ENCODE data around the gene PDZK1IP1.

Gene PDZK1IP1

DNA sequence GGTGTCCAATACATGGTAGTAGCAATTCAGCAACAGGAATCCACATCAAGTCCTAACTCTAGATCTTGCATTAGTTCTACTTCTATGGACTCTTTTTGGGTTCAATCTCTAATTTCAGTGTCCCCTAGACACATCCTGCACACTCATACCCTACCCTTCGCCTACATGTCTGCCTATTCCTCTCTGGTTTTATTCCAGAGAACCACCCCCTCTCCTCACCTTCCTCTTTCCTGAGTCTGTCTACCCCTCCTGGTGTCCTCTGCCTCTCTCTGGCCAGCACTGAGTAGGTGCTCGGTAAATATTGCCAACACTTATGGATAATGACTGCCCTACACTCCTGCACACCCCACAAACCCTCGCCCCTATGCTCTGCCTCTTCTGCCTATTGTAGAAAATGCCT lies 32.6 kb upstream of the PDZK1IP1 start:
- TF ChIP-seq, protein P1, sequence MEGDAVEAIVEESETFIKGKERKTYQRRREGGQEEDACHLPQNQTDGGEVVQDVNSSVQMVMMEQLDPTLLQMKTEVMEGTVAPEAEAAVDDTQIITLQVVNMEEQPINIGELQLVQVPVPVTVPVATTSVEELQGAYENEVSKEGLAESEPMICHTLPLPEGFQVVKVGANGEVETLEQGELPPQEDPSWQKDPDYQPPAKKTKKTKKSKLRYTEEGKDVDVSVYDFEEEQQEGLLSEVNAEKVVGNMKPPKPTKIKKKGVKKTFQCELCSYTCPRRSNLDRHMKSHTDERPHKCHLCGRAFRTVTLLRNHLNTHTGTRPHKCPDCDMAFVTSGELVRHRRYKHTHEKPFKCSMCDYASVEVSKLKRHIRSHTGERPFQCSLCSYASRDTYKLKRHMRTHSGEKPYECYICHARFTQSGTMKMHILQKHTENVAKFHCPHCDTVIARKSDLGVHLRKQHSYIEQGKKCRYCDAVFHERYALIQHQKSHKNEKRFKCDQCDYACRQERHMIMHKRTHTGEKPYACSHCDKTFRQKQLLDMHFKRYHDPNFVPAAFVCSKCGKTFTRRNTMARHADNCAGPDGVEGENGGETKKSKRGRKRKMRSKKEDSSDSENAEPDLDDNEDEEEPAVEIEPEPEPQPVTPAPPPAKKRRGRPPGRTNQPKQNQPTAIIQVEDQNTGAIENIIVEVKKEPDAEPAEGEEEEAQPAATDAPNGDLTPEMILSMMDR (conservative IDR thresholded peaks at IDR 0.05; ENCODE audit: low read length), result no peak
- H3K4me3 ChIP-seq (ENCODE audit: low read length), result no peak overlapping the region
- DNase-seq (ENCODE audit: low read depth), result no peak

DNA sequence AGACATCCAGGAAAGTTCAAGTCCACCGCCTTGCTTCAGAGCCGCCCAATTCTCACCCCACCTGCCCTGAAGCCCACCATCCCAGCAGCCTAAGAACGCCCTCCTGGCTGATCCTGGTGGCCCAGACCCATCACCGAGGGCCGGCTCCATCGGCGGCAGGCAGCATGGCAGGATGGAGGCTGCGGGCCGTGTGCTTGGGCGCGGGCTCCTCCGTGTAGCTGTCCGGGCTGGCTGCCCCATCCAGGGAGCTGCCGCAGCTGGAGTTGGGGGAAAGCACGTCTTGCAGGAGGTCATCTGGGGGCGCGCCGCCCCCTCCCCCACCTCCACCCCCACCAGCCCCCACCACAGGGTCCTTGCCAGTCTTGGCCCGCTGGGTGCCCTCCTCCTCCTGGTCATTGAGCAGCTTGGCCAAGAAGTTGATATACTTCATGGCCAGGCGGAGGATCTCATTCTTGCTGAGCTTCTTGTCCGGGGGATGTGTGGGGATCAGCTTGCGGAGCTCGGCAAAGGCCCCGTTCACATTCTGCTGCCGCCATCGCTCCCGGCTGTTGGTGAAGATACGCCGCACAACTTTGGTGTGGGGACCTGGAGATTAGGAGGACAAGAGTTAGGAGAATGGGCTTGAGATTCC lies 29.9 kb upstream of the PDZK1IP1 start:
- TF ChIP-seq, protein P1 (conservative IDR thresholded peaks at IDR 0.05; ENCODE audit: low read length), result no peak

DNA sequence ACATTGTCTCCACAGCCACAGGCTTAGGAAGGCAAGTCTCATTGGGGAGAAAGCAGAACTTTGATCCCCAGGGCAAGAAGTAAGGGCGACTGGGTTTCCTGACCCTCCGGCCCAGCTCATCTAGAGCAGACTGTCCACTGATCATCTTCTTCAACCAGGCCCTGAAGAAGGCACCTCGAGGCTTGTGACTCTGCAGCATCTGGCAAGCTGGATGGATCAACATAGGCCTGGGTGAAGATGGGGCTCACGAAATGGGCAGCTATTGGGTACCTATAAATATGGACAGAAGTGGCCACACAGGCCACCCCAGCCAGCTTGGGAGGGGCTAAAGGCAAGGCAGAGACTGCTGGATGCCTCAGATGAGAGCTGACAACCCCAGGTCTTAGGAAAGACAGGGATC lies 29.2 kb upstream of the PDZK1IP1 start:
- no peak overlapping the region for H3K4me3 ChIP-seq (ENCODE audit: low read length)
- DNase-seq (ENCODE audit: low read depth), result no peak
- TF ChIP-seq, protein P1 (conservative IDR thresholded peaks at IDR 0.05; ENCODE audit: low read length), result no peak

More for the DNA sequence above, 29.9 kb upstream of the PDZK1IP1 start:
- H3K4me3 ChIP-seq (ENCODE audit: low read length), result no peak overlapping the region
- no peak for DNase-seq (ENCODE audit: low read depth)

DNA sequence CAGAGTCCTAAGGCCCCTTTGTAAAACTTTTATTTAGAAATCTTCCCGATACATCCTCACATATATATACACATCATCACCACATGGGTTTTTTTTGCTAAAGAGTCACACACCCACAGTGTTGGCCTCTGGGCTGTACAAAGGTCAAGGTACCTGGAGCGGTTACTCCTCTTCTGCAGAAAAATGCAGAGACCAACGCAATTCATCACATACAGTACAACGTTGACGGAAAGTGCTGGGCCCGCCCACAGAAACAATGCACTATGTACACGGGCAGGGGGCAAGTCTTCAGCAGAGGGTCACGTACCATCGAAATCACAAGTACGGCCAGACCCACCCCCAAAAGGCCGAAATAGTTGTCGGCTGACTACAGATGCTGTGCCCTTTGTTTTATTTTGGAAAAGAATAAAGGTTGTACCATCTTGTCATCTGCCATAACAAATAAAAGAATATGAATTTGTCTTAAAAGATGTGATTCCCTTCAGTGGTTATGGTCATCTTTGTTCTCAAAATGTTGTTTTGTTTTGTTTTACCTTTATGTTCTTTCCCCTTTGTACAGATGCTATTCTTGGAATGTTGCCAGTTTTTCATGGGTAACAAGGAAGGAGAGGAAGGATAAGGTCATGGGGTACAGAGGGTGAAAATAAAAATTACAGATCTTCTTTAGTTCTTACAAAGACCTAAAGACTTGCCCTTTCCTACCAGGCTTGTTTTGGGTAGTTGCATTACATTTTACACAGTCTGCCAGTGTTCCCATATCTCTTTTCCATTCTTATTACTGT lies 26.6 kb upstream of the PDZK1IP1 start:
- no peak for DNase-seq (ENCODE audit: low read depth)
- TF ChIP-seq, protein P1 (conservative IDR thresholded peaks at IDR 0.05; ENCODE audit: low read length), result no peak
- H3K4me3 ChIP-seq (ENCODE audit: low read length), result no peak overlapping the region

DNA sequence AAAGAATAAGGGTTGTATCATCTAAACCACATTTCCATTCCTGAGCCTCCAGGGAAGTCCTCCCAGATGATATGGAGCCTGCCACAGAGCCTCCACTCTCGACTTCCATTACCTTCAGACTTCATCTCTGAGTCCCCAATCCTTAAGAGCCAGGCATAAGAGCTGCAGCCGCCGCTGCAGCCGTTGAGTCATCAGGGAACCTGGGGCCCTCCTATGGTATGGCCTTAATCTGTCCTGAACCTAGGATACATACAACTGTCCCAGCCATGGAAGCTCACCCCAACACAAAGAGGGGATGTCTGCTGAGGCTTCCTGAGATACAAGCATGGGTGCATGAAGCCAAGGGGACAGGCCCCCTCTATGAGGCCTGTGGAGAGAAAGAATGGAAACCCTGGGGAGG lies 25.9 kb upstream of the PDZK1IP1 start:
- H3K4me3 ChIP-seq (ENCODE audit: low read length), result no peak overlapping the region
- TF ChIP-seq, protein P1 (conservative IDR thresholded peaks at IDR 0.05; ENCODE audit: low read length), result no peak
- DNase-seq (ENCODE audit: low read depth), result no peak

DNA sequence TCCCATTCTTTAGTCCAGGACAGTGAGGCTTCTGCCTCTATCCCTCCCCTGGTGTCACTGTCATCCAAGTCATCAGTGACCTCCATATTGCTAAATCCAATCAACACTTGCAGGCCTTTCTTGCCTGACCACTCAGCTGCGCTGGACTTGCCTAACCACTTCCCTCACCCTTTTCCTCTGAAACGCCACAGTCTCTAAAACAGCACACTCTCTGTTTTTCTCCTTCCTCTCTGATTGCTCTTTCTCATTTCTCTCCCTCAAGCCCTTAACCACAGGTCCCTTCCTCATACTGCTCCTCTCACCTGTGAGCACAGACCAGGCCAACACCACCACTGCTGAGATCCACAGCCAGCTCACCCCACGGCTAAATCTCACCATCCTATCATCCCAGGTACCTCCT lies 24.7 kb upstream of the PDZK1IP1 start:
- no peak for DNase-seq (ENCODE audit: low read depth)
- H3K4me3 ChIP-seq (ENCODE audit: low read length), result no peak overlapping the region
- TF ChIP-seq, protein P1 (conservative IDR thresholded peaks at IDR 0.05; ENCODE audit: low read length), result no peak

All from AG10803 (cell line).